Osteoblast (primary cell): Measurements from ENCODE around the gene HSPA1L. TPM values are rescaled to one million over a fixed set of nuclear protein-coding genes. Genes with fewer than 3 reads are reported as not detected.
"Not testable (repeated sequence)": the region's sequence is repeated elsewhere in the genome, so short reads cannot be mapped to it uniquely, and the experiment has no call there.

Source experiments
- DNase-seq: peaks from one replicate; pipeline ENCODE4 v3.0.0; 2011; ENCODE audit warnings: low spot score, mixed read lengths; ENCODE audit not compliant: insufficient read length; ENCODE audit errors: missing footprints
- H2AFZ ChIP-seq: 2 replicates; pipeline ENCODE4 v1.6.0; 2011; ENCODE audit warnings: mild to moderate bottlenecking, low read length
- H3K27ac ChIP-seq: 2 replicates; pipeline ENCODE4 v1.5.1; 2011; ENCODE audit warnings: mild to moderate bottlenecking, low read depth, low read length, moderate library complexity
- H3K27me3 ChIP-seq: 2 replicates; pipeline ENCODE4 v1.6.0; 2012; ENCODE audit warnings: mild to moderate bottlenecking, control low read depth, inconsistent platforms, low read length, moderate library complexity; ENCODE audit not compliant: insufficient read depth
- H3K36me3 ChIP-seq: 2 replicates; pipeline ENCODE4 v1.5.1; 2011; ENCODE audit warnings: mild to moderate bottlenecking, low read length, control low read depth, moderate library complexity; ENCODE audit not compliant: insufficient read depth
- H3K4me1 ChIP-seq: 2 replicates; pipeline ENCODE4 v1.5.1; 2011; ENCODE audit warnings: mild to moderate bottlenecking, low read length, control low read depth, moderate library complexity; ENCODE audit not compliant: insufficient read depth
- H3K4me2 ChIP-seq: 2 replicates; pipeline ENCODE4 v1.6.0; 2011; ENCODE audit warnings: mild to moderate bottlenecking, low read length; ENCODE audit not compliant: insufficient read depth
- H3K4me3 ChIP-seq: fragments of 200-600 bp; sonication (generic); 3 replicates; pipeline ENCODE4 v1.5.1; 2012; ENCODE audit warnings: mild to moderate bottlenecking, low read length, inconsistent platforms; ENCODE audit not compliant: insufficient read depth
- H3K79me2 ChIP-seq: 2 replicates; pipeline ENCODE4 v1.6.0; 2012; ENCODE audit warnings: mild to moderate bottlenecking, low read length, control low read depth, inconsistent platforms; ENCODE audit not compliant: insufficient read depth
- H3K9me3 ChIP-seq: 2 replicates; pipeline ENCODE4 v1.5.1; 2011; ENCODE audit warnings: low read depth, low read length, control low read depth
- H4K20me1 ChIP-seq: 2 replicates; pipeline ENCODE4 v1.6.0; 2012; ENCODE audit warnings: mild to moderate bottlenecking, low read length, control low read depth; ENCODE audit not compliant: insufficient read depth
- total RNA-seq: library from RNA; depleted of rRNA; stranded (reverse); fragments of >200 nt; gene quantifications from 2 replicates; pipeline ENCODE4 v1.2.3, GENCODE V29; 2012
- TF ChIP-seq, protein P1 (sequence below): IDR thresholded peaks from 2 replicates; pipeline ENCODE4 v1.5.1; 2011; ENCODE audit warnings: mild to moderate bottlenecking, low read depth, low read length, moderate library complexity; ENCODE audit errors: extremely low read depth

Gene HSPA1L
- total RNA-seq, 1 donor = 0.72 TPM

DNA sequence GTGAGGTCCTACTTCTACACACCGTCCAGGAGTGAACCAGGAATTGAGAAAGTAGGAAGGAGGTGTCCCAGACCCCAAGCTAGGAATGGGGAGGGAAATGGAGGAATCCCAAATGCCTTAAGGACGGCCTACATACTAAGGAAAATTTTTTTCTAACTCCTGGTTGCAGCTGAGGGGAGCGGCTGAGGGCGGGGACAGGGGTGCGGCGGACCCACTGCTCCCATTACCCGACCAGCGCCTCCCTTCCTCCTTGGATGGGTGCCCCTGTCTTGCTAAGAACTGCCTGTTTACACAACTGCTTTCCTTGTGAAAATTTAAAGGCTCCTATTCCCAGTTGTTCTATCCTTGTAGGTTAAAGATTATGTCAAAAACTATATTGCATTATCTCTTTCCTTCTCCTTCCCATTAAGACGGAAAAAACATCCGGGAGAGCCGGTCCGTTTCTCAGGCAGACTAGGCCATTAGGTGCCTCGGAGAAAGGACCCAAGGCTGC, 11.8 kb upstream of the HSPA1L start:
- Histone ChIP-seq H3K4me2 (peak overlapping the region; percentile 86), H3K4me1 (peaks cover 22% of the 10 kb centered on the region), H3K36me3 (no peaks in the 10 kb centered on the region), H3K27ac (peak overlapping the region; percentile 77), H3K4me3 (peak overlapping the region; percentile 77), H3K27me3 (no peaks in the 10 kb centered on the region), H3K79me2 (peaks cover 24% of the 10 kb centered on the region), H4K20me1 (peaks cover 7% of the 10 kb centered on the region), H2AFZ (peak overlapping the region; percentile 68), H3K9me3 (no peaks in the 10 kb centered on the region)
- DNase-seq = peak; percentile 91
- TF ChIP-seq, protein P1, sequence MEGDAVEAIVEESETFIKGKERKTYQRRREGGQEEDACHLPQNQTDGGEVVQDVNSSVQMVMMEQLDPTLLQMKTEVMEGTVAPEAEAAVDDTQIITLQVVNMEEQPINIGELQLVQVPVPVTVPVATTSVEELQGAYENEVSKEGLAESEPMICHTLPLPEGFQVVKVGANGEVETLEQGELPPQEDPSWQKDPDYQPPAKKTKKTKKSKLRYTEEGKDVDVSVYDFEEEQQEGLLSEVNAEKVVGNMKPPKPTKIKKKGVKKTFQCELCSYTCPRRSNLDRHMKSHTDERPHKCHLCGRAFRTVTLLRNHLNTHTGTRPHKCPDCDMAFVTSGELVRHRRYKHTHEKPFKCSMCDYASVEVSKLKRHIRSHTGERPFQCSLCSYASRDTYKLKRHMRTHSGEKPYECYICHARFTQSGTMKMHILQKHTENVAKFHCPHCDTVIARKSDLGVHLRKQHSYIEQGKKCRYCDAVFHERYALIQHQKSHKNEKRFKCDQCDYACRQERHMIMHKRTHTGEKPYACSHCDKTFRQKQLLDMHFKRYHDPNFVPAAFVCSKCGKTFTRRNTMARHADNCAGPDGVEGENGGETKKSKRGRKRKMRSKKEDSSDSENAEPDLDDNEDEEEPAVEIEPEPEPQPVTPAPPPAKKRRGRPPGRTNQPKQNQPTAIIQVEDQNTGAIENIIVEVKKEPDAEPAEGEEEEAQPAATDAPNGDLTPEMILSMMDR = no peak

DNA sequence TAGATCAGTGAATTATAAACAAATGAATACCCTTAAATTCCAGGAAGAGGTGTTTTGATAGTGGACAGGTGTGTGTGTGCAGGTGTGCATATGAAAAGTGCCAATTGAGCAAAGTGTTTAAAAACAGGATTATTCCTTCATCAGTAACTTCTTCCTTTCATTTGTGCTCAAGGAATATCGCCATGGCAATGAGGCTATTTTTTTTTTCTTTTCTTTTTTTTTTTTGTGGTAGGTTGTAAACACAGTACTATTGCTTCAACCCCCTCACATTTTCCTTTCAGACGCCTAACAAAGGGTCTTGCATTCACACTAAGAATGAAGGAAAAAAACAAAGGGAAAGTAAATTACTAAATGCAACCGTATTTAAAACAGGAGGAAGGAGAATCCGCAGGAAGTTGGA, 10.5 kb upstream of the HSPA1L start:
- H3K79me2 ChIP-seq = peaks cover 12% of the 10 kb centered on the region
- H3K36me3 ChIP-seq = no peaks in the 10 kb centered on the region
- H3K27ac ChIP-seq = no peak overlapping the region
- H3K27me3 ChIP-seq = no peaks in the 10 kb centered on the region
- H3K9me3 ChIP-seq = no peaks in the 10 kb centered on the region
- no peak for DNase-seq
- TF ChIP-seq, protein P1 = no peak
- H3K4me2 ChIP-seq = no peak overlapping the region
- H4K20me1 ChIP-seq = peaks cover 7% of the 10 kb centered on the region
- H3K4me3 ChIP-seq = no peak overlapping the region
- H2AFZ ChIP-seq = no peak overlapping the region
- peaks cover 16% of the 10 kb centered on the region for H3K4me1 ChIP-seq

DNA sequence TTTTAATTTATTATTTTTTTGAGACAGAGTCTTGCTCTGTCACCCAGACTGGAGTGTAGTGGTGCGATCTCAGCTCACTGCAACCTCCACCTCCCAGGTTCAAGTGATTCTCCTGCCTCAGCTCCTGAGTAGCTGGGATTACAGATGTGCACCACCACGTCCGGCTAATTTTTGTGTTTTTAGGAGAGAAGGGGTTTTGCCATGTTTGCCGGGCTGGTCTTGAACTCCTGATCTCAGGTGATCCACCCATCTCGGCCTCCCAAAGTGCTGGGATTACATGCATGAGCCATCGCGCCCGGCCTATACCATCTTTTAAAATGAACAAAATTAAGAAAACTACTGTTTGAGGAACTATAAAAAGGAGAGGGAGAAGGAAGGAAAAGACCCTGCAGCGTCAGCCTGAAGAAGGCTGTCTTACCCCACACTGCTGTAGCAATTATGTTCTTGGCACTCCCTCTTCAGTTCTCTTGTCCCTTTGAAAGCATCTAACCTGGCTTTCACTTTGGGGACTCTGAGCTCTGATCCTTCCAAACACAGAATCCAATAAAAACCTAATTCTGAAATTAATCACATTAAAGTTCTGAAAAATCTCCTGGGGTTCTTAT, 8.6 kb upstream of the HSPA1L start:
- not testable (repeated sequence) for H3K79me2 ChIP-seq, DNase-seq, H3K27ac ChIP-seq, H3K4me2 ChIP-seq, H3K36me3 ChIP-seq, H3K4me3 ChIP-seq, H3K27me3 ChIP-seq, H2AFZ ChIP-seq, H4K20me1 ChIP-seq, H3K9me3 ChIP-seq
- H3K4me1 ChIP-seq = peaks cover 17% of the 10 kb centered on the region

DNA sequence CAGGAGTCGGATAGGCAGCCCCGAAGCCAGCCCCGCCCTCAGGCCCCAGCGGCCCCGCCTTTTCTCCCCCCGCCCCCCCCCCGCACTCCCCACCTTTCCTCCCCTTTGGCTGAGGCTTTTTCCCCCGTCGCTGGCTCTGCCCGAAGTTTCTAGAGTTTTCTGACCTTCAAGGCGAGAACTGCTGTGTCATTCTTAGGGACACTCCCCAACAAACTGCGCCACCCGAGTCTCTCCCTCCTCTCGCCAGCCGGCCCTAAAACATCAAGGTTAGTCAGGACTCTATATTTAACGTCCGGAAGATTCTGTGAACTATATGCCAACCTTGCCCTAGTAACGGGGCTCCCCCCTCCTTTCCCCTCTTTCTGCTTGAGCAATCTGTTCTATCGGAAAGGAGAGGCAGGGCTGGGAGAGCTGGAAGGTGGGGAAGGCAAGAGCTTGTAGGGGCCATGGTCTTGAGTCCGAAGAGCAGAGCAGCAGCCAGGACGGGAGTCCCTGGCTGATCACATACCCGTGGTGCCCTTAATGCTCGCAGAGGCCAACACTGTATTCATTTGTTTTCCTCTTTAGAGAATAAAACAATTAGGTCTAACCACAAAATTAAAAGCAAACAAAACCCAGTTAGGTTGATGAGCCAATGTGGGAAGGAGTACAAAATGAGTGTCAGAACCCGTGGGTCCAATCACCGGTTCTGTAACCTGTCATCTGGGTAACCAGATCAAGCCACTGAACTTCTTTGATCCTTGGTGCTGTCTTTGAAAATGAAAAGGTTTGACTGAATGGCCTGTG, 7.1 kb upstream of the HSPA1L start:
- Histone ChIP-seq H4K20me1 (no peaks in the 10 kb centered on the region), H2AFZ (peak overlapping the region; percentile 94), H3K4me3 (peak overlapping the region; percentile 79), H3K4me2 (peak overlapping the region; percentile 95), H3K27ac (peak overlapping the region; percentile 93), H3K4me1 (peaks cover 29% of the 10 kb centered on the region), H3K9me3 (no peaks in the 10 kb centered on the region), H3K27me3 (no peaks in the 10 kb centered on the region), H3K79me2 (peaks cover 4% of the 10 kb centered on the region), H3K36me3 (no peaks in the 10 kb centered on the region)
- DNase-seq = peak; percentile 95
- TF ChIP-seq, protein P1 = no peak
